ENCODE measurements around the gene SERGEF. TPM values are rescaled to one million over a fixed set of nuclear protein-coding genes. Genes with fewer than 3 reads are reported as not detected.

The SERGEF gene
- total RNA-seq, 4 donors from 2014 or later = 62.2 to 116 (median 83.5) TPM

DNA sequence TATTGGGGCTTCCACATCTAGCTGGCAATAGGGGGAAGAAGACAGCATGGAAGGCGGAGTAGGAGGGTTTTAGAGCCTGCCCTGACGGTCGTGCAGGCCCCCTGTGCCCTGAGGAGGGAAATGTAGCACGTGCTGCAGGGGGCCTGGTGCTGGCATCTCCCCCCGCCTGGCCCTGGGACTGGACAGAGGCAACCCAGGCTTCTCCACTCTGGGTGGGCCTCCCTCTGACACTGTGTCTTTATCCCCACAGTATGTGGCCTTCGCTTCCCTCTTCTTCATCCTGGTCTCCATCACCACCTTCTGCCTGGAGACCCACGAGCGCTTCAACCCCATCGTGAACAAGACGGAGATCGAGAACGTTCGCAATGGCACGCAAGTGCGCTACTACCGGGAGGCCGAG is 241.4 kb downstream of the SERGEF start:
- Histone ChIP-seq H3K4me1 (no peaks in the 10 kb centered on the region), H3K9me3 (no peaks in the 10 kb centered on the region), H3K36me3 (no peaks in the 10 kb centered on the region), H3K27me3 (no peaks in the 10 kb centered on the region), H3K4me3 (replicated peaks in 1 of 3) (no peak overlapping the region), H3K27ac (no peak overlapping the region)
- no peak for DNase-seq
- WGBS, 2 donors = 92 to 93% methylated on average over 17 of the region's 17 CpGs
- TF ChIP-seq POLR2A (IDR thresholded peaks at IDR 0.05) (no peak), CTCF (IDR thresholded peaks at IDR 0.05) (no peak)
- intact Hi-C loops (cut with DNase I) = no loop called here

DNA sequence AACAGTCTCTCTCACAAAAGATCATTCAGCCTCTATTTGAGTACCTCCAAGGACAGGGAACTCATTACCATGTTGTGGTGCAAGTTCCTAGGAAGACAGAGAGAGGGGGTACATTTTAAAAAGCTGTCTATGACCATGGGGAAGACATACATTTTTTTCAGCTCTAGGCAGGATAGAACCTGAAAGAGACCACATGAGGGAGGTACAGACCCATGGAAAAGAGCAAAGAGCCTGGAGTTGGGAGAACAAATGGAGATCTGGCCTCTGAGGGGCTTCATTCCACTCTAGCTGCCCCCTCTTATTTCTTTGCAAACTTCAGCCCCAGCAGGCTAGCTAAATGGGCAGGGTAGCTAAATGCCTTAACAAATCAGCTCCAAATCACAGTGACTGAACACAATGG is 241.9 kb downstream of the SERGEF start:
- intact Hi-C loops (cut with DNase I) = no loop called here
- Histone ChIP-seq H3K9me3 (no peaks in the 10 kb centered on the region), H3K27me3 (no peaks in the 10 kb centered on the region), H3K36me3 (no peaks in the 10 kb centered on the region), H3K27ac (no peak overlapping the region), H3K4me3 (replicated peaks in 1 of 3) (no peak overlapping the region), H3K4me1 (no peaks in the 10 kb centered on the region)
- TF ChIP-seq CTCF (IDR thresholded peaks at IDR 0.05) (peak in 1 of 6 experiments; percentile 13), POLR2A (IDR thresholded peaks at IDR 0.05) (no peak)
- DNase-seq = no peak

DNA sequence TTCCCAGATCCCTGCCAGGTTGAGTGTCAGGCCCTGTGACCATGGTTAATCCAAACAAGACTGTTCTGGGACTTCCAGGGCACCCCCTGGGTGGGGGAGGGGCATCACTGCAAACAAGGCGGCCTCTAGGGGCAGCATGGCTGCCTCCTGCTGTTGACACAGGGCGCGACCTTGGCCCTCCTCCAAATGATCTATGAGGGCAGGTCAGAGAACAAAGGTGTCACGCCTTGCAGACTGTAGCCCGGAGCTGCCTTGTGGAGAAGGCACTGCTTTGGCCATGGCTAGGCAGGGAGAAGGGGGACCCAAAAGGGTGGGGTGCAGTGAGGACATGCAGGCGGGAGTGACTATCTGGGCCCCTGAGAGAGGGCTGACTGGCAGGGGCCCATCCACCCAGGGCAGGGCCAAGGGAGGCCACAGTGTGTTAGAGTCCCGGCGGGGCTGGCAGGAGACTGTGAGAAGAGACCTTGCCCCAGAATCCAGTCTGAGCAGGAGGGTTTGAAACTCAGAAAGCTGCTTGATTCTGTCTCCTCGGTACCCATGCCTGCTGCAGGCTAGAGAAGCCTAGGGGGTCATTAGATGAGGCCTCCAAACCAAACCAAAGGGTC is 242.7 kb downstream of the SERGEF start:
- no peaks in the 10 kb centered on the region for H3K9me3 ChIP-seq
- no peaks in the 10 kb centered on the region for H3K27me3 ChIP-seq
- DNase-seq = peak in 1 of 2 donors; percentile 14
- TF ChIP-seq POLR2A (IDR thresholded peaks at IDR 0.05) = no peak
- WGBS, 2 donors = 77 to 80% methylated on average over 9 of the region's 9 CpGs
- H3K4me1 ChIP-seq = no peaks in the 10 kb centered on the region
- no peaks in the 10 kb centered on the region for H3K36me3 ChIP-seq
- intact Hi-C loops (cut with DNase I) = no loop called here
- no peak overlapping the region for H3K27ac ChIP-seq
- H3K4me3 ChIP-seq (replicated peaks in 1 of 3) = no peak overlapping the region

- 94 to 97% methylated on average over 1 of the region's 1 CpG for WGBS, 2 donors
- intact Hi-C loops (cut with DNase I) = no loop called here
- DNase-seq = no peak
- H3K4me3 ChIP-seq (replicated peaks in 1 of 3) = no peak overlapping the region
- no peaks in the 10 kb centered on the region for H3K36me3 ChIP-seq
- no peak overlapping the region for H3K27ac ChIP-seq
- no peaks in the 10 kb centered on the region for H3K27me3 ChIP-seq
- no peaks in the 10 kb centered on the region for H3K9me3 ChIP-seq
- no peak for TF ChIP-seq POLR2A (IDR thresholded peaks at IDR 0.05)
- no peaks in the 10 kb centered on the region for H3K4me1 ChIP-seq
Measured at GRCh38 chr11:17769218-17769617, 243.6 kb downstream of the SERGEF start.

DNA sequence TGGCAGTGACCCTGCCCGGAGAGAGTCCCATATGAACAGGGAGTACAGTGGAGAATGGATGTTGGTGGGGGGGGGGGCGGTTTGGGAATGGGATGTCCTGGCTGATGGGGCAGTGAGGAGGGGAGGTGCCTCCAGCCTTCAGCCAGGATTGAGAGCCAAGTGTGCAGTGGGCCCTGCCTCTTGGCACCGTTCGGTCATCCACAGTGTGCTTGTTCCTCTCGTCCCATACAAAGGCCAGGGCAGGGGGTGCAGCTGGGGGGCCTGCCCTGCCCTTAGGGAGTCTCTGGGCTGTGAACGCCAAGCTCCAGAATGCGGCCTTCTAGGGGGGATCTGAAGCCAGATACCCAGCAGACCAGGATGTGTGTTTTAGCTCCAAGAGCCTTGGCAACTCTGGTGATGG is 244.3 kb downstream of the SERGEF start:
- intact Hi-C loops (cut with DNase I) = no loop called here
- no peaks in the 10 kb centered on the region for H3K36me3 ChIP-seq
- H3K27me3 ChIP-seq = no peaks in the 10 kb centered on the region
- no peak for DNase-seq
- WGBS, 2 donors = 77 to 88% methylated on average over 4 to 6 of the region's 7 CpGs
- H3K9me3 ChIP-seq = no peaks in the 10 kb centered on the region
- no peak overlapping the region for H3K27ac ChIP-seq
- TF ChIP-seq POLR2A (IDR thresholded peaks at IDR 0.05) (no peak), CTCF (IDR thresholded peaks at IDR 0.05) (no peak)
- H3K4me1 ChIP-seq = no peaks in the 10 kb centered on the region
- no peak overlapping the region for H3K4me3 ChIP-seq (replicated peaks in 1 of 3)

- no peak overlapping the region for H3K4me3 ChIP-seq (replicated peaks in 1 of 3)
- no peak overlapping the region for H3K27ac ChIP-seq
- WGBS, 2 donors = 92 to 94% methylated on average over 2 of the region's 2 CpGs
- intact Hi-C loops (cut with DNase I) = no loop called here
- no peak for DNase-seq
- H3K36me3 ChIP-seq = no peaks in the 10 kb centered on the region
- no peaks in the 10 kb centered on the region for H3K27me3 ChIP-seq
- TF ChIP-seq POLR2A (IDR thresholded peaks at IDR 0.05) (no peak), CTCF (IDR thresholded peaks at IDR 0.05) (no peak)
- no peaks in the 10 kb centered on the region for H3K9me3 ChIP-seq
- no peaks in the 10 kb centered on the region for H3K4me1 ChIP-seq
Measured at GRCh38 chr11:17767914-17768313, 244.9 kb downstream of the SERGEF start.
